Testis (tissue), 3 donors: Measurements from ENCODE around the gene GAK. TPM values are rescaled to one million over a fixed set of nuclear protein-coding genes. Genes with fewer than 3 reads are reported as not detected.

ENCODE experiments used
- DNase-seq: peaks from one replicate; pipeline ENCODE4 v3.0.0-alpha.2; 2019
- H3K27ac ChIP-seq, 2 donors: fragments of 200-600 bp; sonication (generic); one replicate each; pipeline ENCODE4 v1.5.1; 2019
- H3K27me3 ChIP-seq: fragments of 200-600 bp; sonication (generic); one replicate; pipeline ENCODE4 v1.5.1; 2019
- H3K36me3 ChIP-seq: fragments of 200-600 bp; sonication (generic); one replicate; pipeline ENCODE4 v1.5.1; 2017; ENCODE audit warnings: low read depth; ENCODE audit errors: missing control alignments
- H3K4me1 ChIP-seq: fragments of 200-600 bp; sonication (generic); one replicate; pipeline ENCODE4 v1.5.1; 2019
- H3K4me3 ChIP-seq, 2 donors: fragments of 200-600 bp; sonication (generic); one replicate each; pipeline ENCODE4 v1.5.1; 2017 to 2019
- H3K9me3 ChIP-seq: fragments of 200-600 bp; sonication (generic); one replicate; pipeline ENCODE4 v1.5.1; 2017
- CTCF ChIP-seq, 3 experiments: fragments of 450-650 bp in 2 of 3; fragments of 200-600 bp in 1 of 3; sonication (generic) in 1 of 3; IDR thresholded peaks; one replicate each; pipeline ENCODE4 v1.5.1; 2016 to 2019; ENCODE audit warnings: antibody characterized with exemption in 3 of 3, mild to moderate bottlenecking in 2 of 3, moderate library complexity in 1 of 3
- POLR2A ChIP-seq: fragments of 450-650 bp; IDR thresholded peaks from one replicate; pipeline ENCODE4 v1.6.1; 2017; ENCODE audit warnings: antibody characterized with exemption, mild to moderate bottlenecking, moderate library complexity
- whole genome bisulfite sequencing, 2 donors: methylation state at CpG; one replicate each; pipeline ENCODE4 v1.1.5; 2018; 5-methylcytosine and 5-hydroxymethylcytosine counted together
- intact Hi-C: fragments of 100-400 bp; cut with DNase I; formaldehyde crosslinking; loops from one replicate; pipeline ENCODE4 v1.15.1; 2023; ENCODE audit warnings: low total_unique reads
- polyA plus RNA-seq: library from polyadenylated mRNA; stranded (reverse); fragments of 350-450 nt; fragmentation: Illumina TruSeq; extraction: RNeasy Lipid Tissue Mini Kit (QIAGEN cat#74804); gene quantifications from one replicate; pipeline ENCODE4 v1.2.3, GENCODE V29; 2014; ENCODE audit warnings: low read depth, low replicate concordance; ENCODE audit not compliant: insufficient read depth
- total RNA-seq, 2 donors: library from RNA; depleted of rRNA; stranded (reverse); fragments of >200 nt; gene quantifications; one replicate each; pipeline ENCODE4 v1.2.3, GENCODE V29; 2016

Gene GAK
- total and polyA plus RNA-seq, 3 donors from 2014 or later, result 130 to 229 (median 226) TPM

- no peak for DNase-seq
- H3K27me3 ChIP-seq, result no peaks in the 10 kb centered on the region
- no peaks in the 10 kb centered on the region for H3K9me3 ChIP-seq
- H3K36me3 ChIP-seq, result no peaks in the 10 kb centered on the region
- H3K4me1 ChIP-seq, result no peaks in the 10 kb centered on the region
- H3K27ac ChIP-seq, result no peak overlapping the region
- intact Hi-C loops, result no loop called here
- 83 to 88% methylated on average over 2 to 7 of the region's 7 CpGs for WGBS, 2 donors
- H3K4me3 ChIP-seq, result no peak overlapping the region
- no peak for TF ChIP-seq POLR2A
- TF ChIP-seq CTCF (IDR thresholded peaks at IDR 0.05), result no peak
Measured at GRCh38 chr4:832108-832507, 100.0 kb downstream of the GAK start.

GRCh38 chr4:831483-831805 is 100.7 kb downstream of the GAK start:
- Histone ChIP-seq H3K27ac (no peak overlapping the region), H3K36me3 (no peaks in the 10 kb centered on the region), H3K27me3 (no peaks in the 10 kb centered on the region), H3K4me1 (no peaks in the 10 kb centered on the region), H3K4me3 (no peak overlapping the region), H3K9me3 (no peaks in the 10 kb centered on the region)
- TF ChIP-seq POLR2A (no peak), CTCF (IDR thresholded peaks at IDR 0.05) (no peak)
- 75 to 79% methylated on average over 2 to 3 of the region's 3 CpGs for WGBS, 2 donors
- intact Hi-C loops, result no loop called here
- no peak for DNase-seq

GRCh38 chr4:830601-831482 is 101.3 kb downstream of the GAK start:
- no peak for DNase-seq

GRCh38 chr4:829761-830600 is 102.1 kb downstream of the GAK start:
- H3K27me3 ChIP-seq, result no peaks in the 10 kb centered on the region
- H3K9me3 ChIP-seq, result no peaks in the 10 kb centered on the region
- H3K4me3 ChIP-seq, result no peak overlapping the region
- H3K4me1 ChIP-seq, result peaks cover 3% of the 10 kb centered on the region
- no peaks in the 10 kb centered on the region for H3K36me3 ChIP-seq
- DNase-seq, result no peak
- WGBS, 2 donors, result 61 to 72% methylated on average over 15 to 25 of the region's 26 CpGs
- intact Hi-C loops, result no loop called here
- H3K27ac ChIP-seq, result no peak overlapping the region
- no peak for TF ChIP-seq CTCF (IDR thresholded peaks at IDR 0.05)

More at GRCh38 chr4:830601-831482, 101.3 kb downstream of the GAK start:
- WGBS, 2 donors, result 74 to 77% methylated on average over 10 to 23 of the region's 23 CpGs
- no peaks in the 10 kb centered on the region for H3K36me3 ChIP-seq
- no peaks in the 10 kb centered on the region for H3K4me1 ChIP-seq
- no peaks in the 10 kb centered on the region for H3K9me3 ChIP-seq
- H3K27me3 ChIP-seq, result no peaks in the 10 kb centered on the region
- H3K27ac ChIP-seq, result no peak overlapping the region
- no peak overlapping the region for H3K4me3 ChIP-seq
- intact Hi-C loops, result no loop called here
- TF ChIP-seq CTCF (IDR thresholded peaks at IDR 0.05) (no peak), POLR2A (no peak)
